Uterus (tissue), 2 donors: Measurements from ENCODE around the gene KLF11.

Experiments
- POLR2A ChIP-seq, 2 donors: fragments of 450-650 bp; IDR thresholded peaks; one replicate each; pipeline ENCODE4 v1.6.1; 2016; ENCODE audit warnings: antibody characterized with exemption in 2 of 2, mild to moderate bottlenecking in 1 of 2, moderate library complexity in 1 of 2
- TF ChIP-seq, protein P1 (sequence below), 4 experiments: fragments of 200-600 bp in 2 of 4; fragments of 450-650 bp in 2 of 4; sonication (generic) in 2 of 4; IDR thresholded peaks; one replicate each; pipeline ENCODE4 v1.5.1; 2016 to 2019; ENCODE audit warnings: antibody characterized with exemption in 4 of 4, mild to moderate bottlenecking in 2 of 4, moderate library complexity in 1 of 4

DNA sequence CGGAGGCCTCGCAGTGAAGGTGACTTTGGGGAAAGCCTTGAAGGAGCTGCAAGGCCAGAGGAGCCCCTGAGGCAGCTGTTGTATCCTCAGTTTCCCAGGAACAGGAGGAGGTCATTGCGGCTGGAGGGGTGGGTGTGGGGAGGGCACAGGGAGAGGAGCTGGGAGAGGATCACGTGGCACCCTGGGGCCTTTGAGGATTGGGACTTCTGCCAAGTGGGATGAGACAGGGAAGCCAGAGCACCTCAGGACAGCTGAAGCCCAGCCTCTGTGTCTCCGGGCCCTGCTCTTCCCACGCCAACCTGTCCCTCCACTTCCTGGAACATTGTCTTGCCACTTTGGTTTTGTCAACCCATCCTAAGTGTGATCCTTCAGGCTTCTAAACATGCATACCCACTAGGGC lies 59.8 kb downstream of the KLF11 start:
- TF ChIP-seq, protein P1, sequence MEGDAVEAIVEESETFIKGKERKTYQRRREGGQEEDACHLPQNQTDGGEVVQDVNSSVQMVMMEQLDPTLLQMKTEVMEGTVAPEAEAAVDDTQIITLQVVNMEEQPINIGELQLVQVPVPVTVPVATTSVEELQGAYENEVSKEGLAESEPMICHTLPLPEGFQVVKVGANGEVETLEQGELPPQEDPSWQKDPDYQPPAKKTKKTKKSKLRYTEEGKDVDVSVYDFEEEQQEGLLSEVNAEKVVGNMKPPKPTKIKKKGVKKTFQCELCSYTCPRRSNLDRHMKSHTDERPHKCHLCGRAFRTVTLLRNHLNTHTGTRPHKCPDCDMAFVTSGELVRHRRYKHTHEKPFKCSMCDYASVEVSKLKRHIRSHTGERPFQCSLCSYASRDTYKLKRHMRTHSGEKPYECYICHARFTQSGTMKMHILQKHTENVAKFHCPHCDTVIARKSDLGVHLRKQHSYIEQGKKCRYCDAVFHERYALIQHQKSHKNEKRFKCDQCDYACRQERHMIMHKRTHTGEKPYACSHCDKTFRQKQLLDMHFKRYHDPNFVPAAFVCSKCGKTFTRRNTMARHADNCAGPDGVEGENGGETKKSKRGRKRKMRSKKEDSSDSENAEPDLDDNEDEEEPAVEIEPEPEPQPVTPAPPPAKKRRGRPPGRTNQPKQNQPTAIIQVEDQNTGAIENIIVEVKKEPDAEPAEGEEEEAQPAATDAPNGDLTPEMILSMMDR (IDR thresholded peaks at IDR 0.05): no peak
- TF ChIP-seq POLR2A (IDR thresholded peaks at IDR 0.05): no peak
